ENCODE results near the gene UBA7. TPM values are rescaled to one million over a fixed set of nuclear protein-coding genes. Genes with fewer than 3 reads are reported as not detected.
"Not testable (repeated sequence)": the region's sequence is repeated elsewhere in the genome, so short reads cannot be mapped to it uniquely, and the experiment has no call there.

UBA7 gene
- polyA plus RNA-seq, 4 donors: 34.5 to 87.7 (median 45.3) TPM

GRCh38 chr3:49787182-49787464 is 26.6 kb downstream of the UBA7 start:
- no peak for DNase-seq (ENCODE audit: low read depth in 4 of 4, low spot score in 3 of 4)

GRCh38 chr3:49786357-49787181 is 27.2 kb downstream of the UBA7 start, which contains the start of gene IP6K1:
Gene IP6K1 (minus strand): TSS chr3:49786542. CDS start chr3:49748040, 38,502 bp downstream.
- DNase-seq (ENCODE audit: low read depth in 4 of 4, low spot score in 3 of 4): peak; percentile 99 to 100 (median 100)

GRCh38 chr3:49785565-49786356 is 28.0 kb downstream of the UBA7 start:
- DNase-seq (ENCODE audit: low read depth in 4 of 4, low spot score in 3 of 4): no peak

GRCh38 chr3:49782277-49782676 is 31.5 kb downstream of the UBA7 start:
- DNase-seq (ENCODE audit: low read depth in 4 of 4, low spot score in 3 of 4): not testable (repeated sequence)

- DNase-seq (ENCODE audit: low read depth in 4 of 4, low spot score in 3 of 4): no peak
Observed at GRCh38 chr3:49781415-49782199, 32.1 kb downstream of the UBA7 start.

GRCh38 chr3:49780975-49781365 is 32.8 kb downstream of the UBA7 start:
- not testable (repeated sequence) for DNase-seq (ENCODE audit: low read depth in 4 of 4, low spot score in 3 of 4)

- DNase-seq (ENCODE audit: low read depth in 4 of 4, low spot score in 3 of 4): no peak
Observed at GRCh38 chr3:49780080-49780974, 33.4 kb downstream of the UBA7 start.

- no peak for DNase-seq (ENCODE audit: low read depth in 4 of 4, low spot score in 3 of 4)
Observed at GRCh38 chr3:49779358-49780079, 34.2 kb downstream of the UBA7 start.

- DNase-seq (ENCODE audit: low read depth in 4 of 4, low spot score in 3 of 4): not testable (repeated sequence)
Observed at GRCh38 chr3:49776101-49776500, 37.7 kb downstream of the UBA7 start.

GRCh38 chr3:49775538-49775937 is 38.2 kb downstream of the UBA7 start:
- no peak for DNase-seq (ENCODE audit: low read depth in 4 of 4, low spot score in 3 of 4)

GRCh38 chr3:49772703-49773102 is 41.0 kb downstream of the UBA7 start:
- DNase-seq (ENCODE audit: low read depth in 4 of 4, low spot score in 3 of 4): no peak

- no peak for DNase-seq (ENCODE audit: low read depth in 4 of 4, low spot score in 3 of 4)
Observed at GRCh38 chr3:49771340-49771938, 42.3 kb downstream of the UBA7 start.

- DNase-seq (ENCODE audit: low read depth in 4 of 4, low spot score in 3 of 4): no peak
Observed at GRCh38 chr3:49769926-49770325, 43.8 kb downstream of the UBA7 start.

GRCh38 chr3:49769286-49769915 is 44.4 kb downstream of the UBA7 start:
- no peak for DNase-seq (ENCODE audit: low read depth in 4 of 4, low spot score in 3 of 4)

GRCh38 chr3:49763981-49764380 is 49.8 kb downstream of the UBA7 start:
- DNase-seq (ENCODE audit: low read depth in 4 of 4, low spot score in 3 of 4): no peak

GRCh38 chr3:49761661-49762060 is 52.1 kb downstream of the UBA7 start:
- DNase-seq (ENCODE audit: low read depth in 4 of 4, low spot score in 3 of 4): no peak

- DNase-seq (ENCODE audit: low read depth in 4 of 4, low spot score in 3 of 4): no peak
Observed at GRCh38 chr3:49759226-49759625, 54.5 kb downstream of the UBA7 start.

- DNase-seq (ENCODE audit: low read depth in 4 of 4, low spot score in 3 of 4): no peak
Observed at GRCh38 chr3:49757197-49757596, 56.6 kb downstream of the UBA7 start.

- DNase-seq (ENCODE audit: low read depth in 4 of 4, low spot score in 3 of 4): no peak
Observed at GRCh38 chr3:49756036-49756435, 57.7 kb downstream of the UBA7 start.

All from left renal pelvis (tissue), 4 donors.